GM23338 (cell line): ENCODE measurements around the gene EXOSC5. TPM values are rescaled to one million over a fixed set of nuclear protein-coding genes. Genes with fewer than 3 reads are reported as not detected.
A peak's percentile ranks its signal among the peaks of the same experiment; 100 is the strongest.

Experiments used
- ATAC-seq: fragments of 200-7000 bp; cut with Tn5 transposase; 3 replicates; pipeline ENCODE4 v1.9.1; 2020
- DNase-seq: peaks from one replicate; pipeline ENCODE4 v3.0.0-alpha.2; 2015; ENCODE audit warnings: low spot score
- H2AFZ ChIP-seq: fragments of 200-600 bp; sonication (generic); 2 replicates; pipeline ENCODE4 v1.8.0; 2016; ENCODE audit warnings: antibody characterized with exemption, mild to moderate bottlenecking, moderate library complexity
- H3F3A ChIP-seq: fragments of 200-600 bp; sonication (generic); replicated peaks from 2 replicates; pipeline ENCODE4 v1.8.0; 2017; ENCODE audit warnings: antibody characterized with exemption, mixed run types, low read depth
- H3K27ac ChIP-seq: fragments of 200-600 bp; sonication (generic); 2 replicates; pipeline ENCODE4 v1.6.1; 2016; ENCODE audit warnings: low read depth
- H3K27me3 ChIP-seq: fragments of 200-600 bp; sonication (generic); 2 replicates; pipeline ENCODE4 v1.8.0; 2016; ENCODE audit warnings: mild to moderate bottlenecking, mixed run types, moderate library complexity; ENCODE audit not compliant: insufficient read depth
- H3K36me3 ChIP-seq: fragments of 200-600 bp; sonication (generic); 2 replicates; pipeline ENCODE4 v1.8.0; 2016; ENCODE audit warnings: mild to moderate bottlenecking; ENCODE audit not compliant: insufficient read depth
- H3K4me1 ChIP-seq: fragments of 200-600 bp; sonication (generic); 2 replicates; pipeline ENCODE4 v1.8.0; 2016; ENCODE audit warnings: mild to moderate bottlenecking, moderate library complexity; ENCODE audit not compliant: insufficient read depth
- H3K4me2 ChIP-seq: fragments of 200-600 bp; sonication (generic); 2 replicates; pipeline ENCODE4 v1.7.1; 2017; ENCODE audit warnings: mixed run types
- H3K4me3 ChIP-seq: fragments of 200-600 bp; sonication (generic); 2 replicates; pipeline ENCODE4 v1.6.1; 2016; ENCODE audit warnings: mixed run types
- H3K79me2 ChIP-seq: fragments of 200-600 bp; sonication (generic); replicated peaks from 2 replicates; pipeline ENCODE4 v1.8.0; 2017; ENCODE audit warnings: mild to moderate bottlenecking; ENCODE audit not compliant: insufficient read depth
- H3K9me2 ChIP-seq: fragments of 200-600 bp; sonication (generic); 2 replicates; pipeline ENCODE4 v1.8.0; 2017; ENCODE audit not compliant: insufficient read depth
- H4K20me1 ChIP-seq: fragments of 200-600 bp; sonication (generic); replicated peaks from 2 replicates; pipeline ENCODE4 v1.8.0; 2017; ENCODE audit warnings: mild to moderate bottlenecking; ENCODE audit not compliant: insufficient read depth
- H3K27ac Mint-ChIP-seq: 2 replicates; pipeline ENCODE4 v1.8.0; 2020; ENCODE audit warnings: inconsistent platforms, mild to moderate bottlenecking, moderate library complexity, mixed read lengths
- H3K27me3 Mint-ChIP-seq: 3 replicates; pipeline ENCODE4 v1.8.0; 2022; ENCODE audit warnings: low read depth, mild to moderate bottlenecking, moderate library complexity, mixed read lengths, inconsistent platforms; ENCODE audit not compliant: insufficient read depth, poor library complexity
- H3K36me3 Mint-ChIP-seq: 3 replicates; pipeline ENCODE4 v1.8.0; 2021; ENCODE audit warnings: low read depth, mild to moderate bottlenecking, inconsistent platforms, moderate library complexity, mixed read lengths
- H3K4me1 Mint-ChIP-seq: 3 replicates; pipeline ENCODE4 v1.8.0; 2020; ENCODE audit warnings: mild to moderate bottlenecking, inconsistent platforms, mixed read lengths
- H3K4me3 Mint-ChIP-seq: 3 replicates; pipeline ENCODE4 v1.8.0; 2021; ENCODE audit warnings: moderate library complexity, mild to moderate bottlenecking, inconsistent platforms, mixed read lengths
- H3K9me3 Mint-ChIP-seq: 3 replicates; pipeline ENCODE4 v1.8.0; 2020; ENCODE audit warnings: moderate library complexity, mild to moderate bottlenecking, inconsistent platforms, mixed read lengths
- CTCF ChIP-seq, 2 experiments: fragments of 200-600 bp in 1 of 2; sonication (generic) in 1 of 2; conservative IDR thresholded peaks; 2 replicates each; pipeline versions ENCODE4 v1.5.1 to v1.6.1; 2016 to 2017; ENCODE audit warnings: antibody characterized with exemption in 2 of 2, low read depth in 2 of 2, mild to moderate bottlenecking in 2 of 2, moderate library complexity in 1 of 2
- ZNF331 ChIP-seq: fragments of 250-450 bp; sonication (Bioruptor Pico); IDR thresholded peaks from 2 replicates; pipeline ENCODE4 v1.5.0; 2020; ENCODE audit warnings: low read depth, mild to moderate bottlenecking, moderate library complexity
- polyA plus RNA-seq: library from polyadenylated mRNA; unstranded; fragments of >200 nt; fragmentation: Nextera tagmentation; extraction: Ambion mirVana; gene quantifications from 2 replicates; pipeline ENCODE4 v1.2.1, GENCODE V29; 2016
- total RNA-seq: library from RNA; depleted of rRNA; stranded (reverse); fragments of >200 nt; shearing (Covaris generic); gene quantifications from 2 replicates; pipeline ENCODE4 v1.2.3, GENCODE V29; 2014
- TF ChIP-seq, protein P1 (sequence below): fragments of 250-450 bp; sonication (Bioruptor Pico); IDR thresholded peaks from 2 replicates; pipeline ENCODE4 v1.5.0; 2020; ENCODE audit warnings: mild to moderate bottlenecking, moderate library complexity
- TF ChIP-seq, protein P2 (sequence below): IDR thresholded peaks from one replicate; pipeline ENCODE4 v1.6.1; 2018; ENCODE audit warnings: antibody characterized with exemption; ENCODE audit not compliant: unreplicated experiment

The EXOSC5 gene
- total and polyA plus RNA-seq, 2 experiments from 2014 or later: 65.1 to 125 TPM

DNA sequence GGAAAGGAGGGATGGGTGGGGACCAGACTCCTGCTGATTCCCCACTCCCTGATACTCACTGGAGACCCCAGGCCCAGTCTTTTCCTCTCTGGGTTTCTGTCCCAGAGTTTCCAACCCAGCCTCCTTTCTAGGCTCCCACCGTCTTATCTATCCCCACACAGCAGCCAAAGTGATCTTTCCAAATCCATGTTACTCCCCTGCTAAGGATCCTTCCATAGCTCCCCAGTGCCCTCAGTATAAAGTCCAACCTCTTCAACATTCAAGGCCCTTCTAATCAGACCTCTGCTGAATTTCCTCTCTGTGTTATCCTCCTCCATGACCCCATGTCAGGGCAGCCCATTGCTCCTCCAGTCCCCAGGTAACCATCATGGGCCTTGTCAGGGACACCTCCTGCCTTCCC is 42.1 kb downstream of the EXOSC5 start:
- Histone ChIP-seq H3F3A (peaks cover 6% of the 10 kb centered on the region; the same call in 1 of the 2 replicates), H3K79me2 (no peaks in the 10 kb centered on the region), H3K36me3 (no peaks in the 10 kb centered on the region), H3K4me3 (no peak overlapping the region), H3K27me3 (peaks cover 36% of the 10 kb centered on the region), H3K4me1 (peaks cover 12% of the 10 kb centered on the region; the same call in 1 of the 2 replicates), H3K4me2 (no peak overlapping the region), H4K20me1 (0 out of 2 replicates have a peak, but pooled peaks cover 3% of the 10 kb centered on the region), H2AFZ (no peak overlapping the region), H3K27ac (no peak overlapping the region), H3K9me2 (no peaks in the 10 kb centered on the region)
- DNase-seq (no peak), ATAC-seq (no peak)
- Mint-ChIP-seq H3K4me3 (peak overlapping the region; percentile 38; the same call in 1 of the 3 replicates), H3K4me1 (peaks cover 19% of the 10 kb centered on the region), H3K9me3 (no peaks in the 10 kb centered on the region; the same call in 2 of the 3 replicates), H3K27me3 (peaks cover 59% of the 10 kb centered on the region), H3K36me3 (no peaks in the 10 kb centered on the region; the same call in 2 of the 3 replicates), H3K27ac (no peak overlapping the region)
- no peak for TF ChIP-seq ZNF331 (CRISPR knock-in tag)
- TF ChIP-seq, protein P1, sequence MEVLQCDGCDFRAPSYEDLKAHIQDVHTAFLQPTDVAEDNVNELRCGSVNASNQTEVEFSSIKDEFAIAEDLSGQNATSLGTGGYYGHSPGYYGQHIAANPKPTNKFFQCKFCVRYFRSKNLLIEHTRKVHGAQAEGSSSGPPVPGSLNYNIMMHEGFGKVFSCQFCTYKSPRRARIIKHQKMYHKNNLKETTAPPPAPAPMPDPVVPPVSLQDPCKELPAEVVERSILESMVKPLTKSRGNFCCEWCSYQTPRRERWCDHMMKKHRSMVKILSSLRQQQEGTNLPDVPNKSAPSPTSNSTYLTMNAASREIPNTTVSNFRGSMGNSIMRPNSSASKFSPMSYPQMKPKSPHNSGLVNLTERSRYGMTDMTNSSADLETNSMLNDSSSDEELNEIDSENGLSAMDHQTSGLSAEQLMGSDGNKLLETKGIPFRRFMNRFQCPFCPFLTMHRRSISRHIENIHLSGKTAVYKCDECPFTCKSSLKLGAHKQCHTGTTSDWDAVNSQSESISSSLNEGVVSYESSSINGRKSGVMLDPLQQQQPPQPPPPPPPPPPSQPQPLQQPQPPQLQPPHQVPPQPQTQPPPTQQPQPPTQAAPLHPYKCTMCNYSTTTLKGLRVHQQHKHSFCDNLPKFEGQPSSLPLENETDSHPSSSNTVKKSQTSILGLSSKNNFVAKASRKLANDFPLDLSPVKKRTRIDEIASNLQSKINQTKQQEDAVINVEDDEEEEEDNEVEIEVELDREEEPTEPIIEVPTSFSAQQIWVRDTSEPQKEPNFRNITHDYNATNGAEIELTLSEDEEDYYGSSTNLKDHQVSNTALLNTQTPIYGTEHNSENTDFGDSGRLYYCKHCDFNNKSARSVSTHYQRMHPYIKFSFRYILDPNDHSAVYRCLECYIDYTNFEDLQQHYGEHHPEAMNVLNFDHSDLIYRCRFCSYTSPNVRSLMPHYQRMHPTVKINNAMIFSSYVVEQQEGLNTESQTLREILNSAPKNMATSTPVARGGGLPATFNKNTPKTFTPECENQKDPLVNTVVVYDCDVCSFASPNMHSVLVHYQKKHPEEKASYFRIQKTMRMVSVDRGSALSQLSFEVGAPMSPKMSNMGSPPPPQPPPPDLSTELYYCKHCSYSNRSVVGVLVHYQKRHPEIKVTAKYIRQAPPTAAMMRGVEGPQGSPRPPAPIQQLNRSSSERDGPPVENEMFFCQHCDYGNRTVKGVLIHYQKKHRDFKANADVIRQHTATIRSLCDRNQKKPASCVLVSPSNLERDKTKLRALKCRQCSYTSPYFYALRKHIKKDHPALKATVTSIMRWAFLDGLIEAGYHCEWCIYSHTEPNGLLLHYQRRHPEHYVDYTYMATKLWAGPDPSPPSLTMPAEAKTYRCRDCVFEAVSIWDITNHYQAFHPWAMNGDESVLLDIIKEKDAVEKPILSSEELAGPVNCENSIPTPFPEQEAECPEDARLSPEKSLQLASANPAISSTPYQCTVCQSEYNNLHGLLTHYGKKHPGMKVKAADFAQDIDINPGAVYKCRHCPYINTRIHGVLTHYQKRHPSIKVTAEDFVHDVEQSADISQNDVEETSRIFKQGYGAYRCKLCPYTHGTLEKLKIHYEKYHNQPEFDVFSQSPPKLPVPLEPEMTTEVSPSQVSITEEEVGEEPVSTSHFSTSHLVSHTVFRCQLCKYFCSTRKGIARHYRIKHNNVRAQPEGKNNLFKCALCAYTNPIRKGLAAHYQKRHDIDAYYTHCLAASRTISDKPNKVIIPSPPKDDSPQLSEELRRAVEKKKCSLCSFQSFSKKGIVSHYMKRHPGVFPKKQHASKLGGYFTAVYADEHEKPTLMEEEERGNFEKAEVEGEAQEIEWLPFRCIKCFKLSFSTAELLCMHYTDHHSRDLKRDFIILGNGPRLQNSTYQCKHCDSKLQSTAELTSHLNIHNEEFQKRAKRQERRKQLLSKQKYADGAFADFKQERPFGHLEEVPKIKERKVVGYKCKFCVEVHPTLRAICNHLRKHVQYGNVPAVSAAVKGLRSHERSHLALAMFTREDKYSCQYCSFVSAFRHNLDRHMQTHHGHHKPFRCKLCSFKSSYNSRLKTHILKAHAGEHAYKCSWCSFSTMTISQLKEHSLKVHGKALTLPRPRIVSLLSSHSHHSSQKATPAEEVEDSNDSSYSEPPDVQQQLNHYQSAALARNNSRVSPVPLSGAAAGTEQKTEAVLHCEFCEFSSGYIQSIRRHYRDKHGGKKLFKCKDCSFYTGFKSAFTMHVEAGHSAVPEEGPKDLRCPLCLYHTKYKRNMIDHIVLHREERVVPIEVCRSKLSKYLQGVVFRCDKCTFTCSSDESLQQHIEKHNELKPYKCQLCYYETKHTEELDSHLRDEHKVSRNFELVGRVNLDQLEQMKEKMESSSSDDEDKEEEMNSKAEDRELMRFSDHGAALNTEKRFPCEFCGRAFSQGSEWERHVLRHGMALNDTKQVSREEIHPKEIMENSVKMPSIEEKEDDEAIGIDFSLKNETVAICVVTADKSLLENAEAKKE (CRISPR knock-in tag): no peak
- TF ChIP-seq, protein P2, sequence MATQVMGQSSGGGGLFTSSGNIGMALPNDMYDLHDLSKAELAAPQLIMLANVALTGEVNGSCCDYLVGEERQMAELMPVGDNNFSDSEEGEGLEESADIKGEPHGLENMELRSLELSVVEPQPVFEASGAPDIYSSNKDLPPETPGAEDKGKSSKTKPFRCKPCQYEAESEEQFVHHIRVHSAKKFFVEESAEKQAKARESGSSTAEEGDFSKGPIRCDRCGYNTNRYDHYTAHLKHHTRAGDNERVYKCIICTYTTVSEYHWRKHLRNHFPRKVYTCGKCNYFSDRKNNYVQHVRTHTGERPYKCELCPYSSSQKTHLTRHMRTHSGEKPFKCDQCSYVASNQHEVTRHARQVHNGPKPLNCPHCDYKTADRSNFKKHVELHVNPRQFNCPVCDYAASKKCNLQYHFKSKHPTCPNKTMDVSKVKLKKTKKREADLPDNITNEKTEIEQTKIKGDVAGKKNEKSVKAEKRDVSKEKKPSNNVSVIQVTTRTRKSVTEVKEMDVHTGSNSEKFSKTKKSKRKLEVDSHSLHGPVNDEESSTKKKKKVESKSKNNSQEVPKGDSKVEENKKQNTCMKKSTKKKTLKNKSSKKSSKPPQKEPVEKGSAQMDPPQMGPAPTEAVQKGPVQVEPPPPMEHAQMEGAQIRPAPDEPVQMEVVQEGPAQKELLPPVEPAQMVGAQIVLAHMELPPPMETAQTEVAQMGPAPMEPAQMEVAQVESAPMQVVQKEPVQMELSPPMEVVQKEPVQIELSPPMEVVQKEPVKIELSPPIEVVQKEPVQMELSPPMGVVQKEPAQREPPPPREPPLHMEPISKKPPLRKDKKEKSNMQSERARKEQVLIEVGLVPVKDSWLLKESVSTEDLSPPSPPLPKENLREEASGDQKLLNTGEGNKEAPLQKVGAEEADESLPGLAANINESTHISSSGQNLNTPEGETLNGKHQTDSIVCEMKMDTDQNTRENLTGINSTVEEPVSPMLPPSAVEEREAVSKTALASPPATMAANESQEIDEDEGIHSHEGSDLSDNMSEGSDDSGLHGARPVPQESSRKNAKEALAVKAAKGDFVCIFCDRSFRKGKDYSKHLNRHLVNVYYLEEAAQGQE: no peak
- no peak for TF ChIP-seq CTCF (conservative IDR thresholded peaks at IDR 0.05; ENCODE audit: low read depth in 2 of 2)
